Fibroblast of lung (primary cell): ENCODE data around the gene PIK3C3.

ENCODE experiments used
- CTCF ChIP-seq, 2 donors: IDR thresholded peaks in 1 of 2; conservative IDR thresholded peaks in 1 of 2; 1 replicate in 1 of 2; 2 replicates in 1 of 2; pipeline ENCODE4 v1.5.1; 2011 to 2012; ENCODE audit warnings: low read length in 2 of 2, control low read depth in 1 of 2, inconsistent platforms in 1 of 2, low read depth in 1 of 2, mild to moderate bottlenecking in 1 of 2
- EZH2 ChIP-seq: IDR thresholded peaks from 2 replicates; pipeline ENCODE4 v1.5.1; 2012; ENCODE audit warnings: low read length, control low read depth, mild to moderate bottlenecking; ENCODE audit errors: missing control alignments

GRCh38 chr18:41999751-42000150, 44.7 kb downstream of the PIK3C3 start:
- TF ChIP-seq CTCF (conservative IDR thresholded peaks at IDR 0.05 in 1 of 2, IDR thresholded peaks at IDR 0.05 in 1 of 2; ENCODE audit: low read depth in 1 of 2, low read length in 2 of 2) (no peak), EZH2 (no peak)
